H1 (cell line): ENCODE measurements around the gene CSNK1D.

Experiments used
- EZH2 ChIP-seq: fragments of 200-600 bp; sonication (generic); IDR thresholded peaks from 2 replicates; pipeline ENCODE4 v1.7.1; 2012; ENCODE audit warnings: low read depth, mild to moderate bottlenecking, moderate library complexity, low read length, inconsistent platforms; ENCODE audit not compliant: severe bottlenecking
- FOSL1 ChIP-seq: IDR thresholded peaks from 2 replicates; pipeline ENCODE4 v1.6.1; 2011; ENCODE audit warnings: mild to moderate bottlenecking, low read depth, low read length, moderate library complexity; ENCODE audit not compliant: insufficient read depth
- POLR2A ChIP-seq, 2 experiments: IDR thresholded peaks; 1 replicate in 1 of 2; 2 replicates in 1 of 2; pipeline ENCODE4 v1.6.1; 2011; ENCODE audit warnings: low read depth in 2 of 2, low read length in 2 of 2, mild to moderate bottlenecking in 2 of 2; ENCODE audit errors: control extremely low read depth in 1 of 2
- RFX5 ChIP-seq: IDR thresholded peaks from 2 replicates; pipeline ENCODE4 v1.6.1; 2011; ENCODE audit warnings: low read depth, low read length, improper control_type of control experiment, borderline replicate concordance
- TCF12 ChIP-seq: IDR thresholded peaks from 2 replicates; pipeline ENCODE4 v1.6.1; 2011; ENCODE audit warnings: low read depth, mild to moderate bottlenecking, low read length
- YY1 ChIP-seq: IDR thresholded peaks from 2 replicates; pipeline ENCODE4 v1.6.1; 2011; ENCODE audit warnings: low read depth, mild to moderate bottlenecking, low read length
- TF ChIP-seq, protein P1 (sequence below), 3 experiments: IDR thresholded peaks; 1 replicate in 2 of 3; 2 replicates in 1 of 3; pipeline versions ENCODE4 v1.5.1 to v1.6.1; 2011; ENCODE audit warnings: low read length in 3 of 3, mild to moderate bottlenecking in 3 of 3, inconsistent platforms in 2 of 3, low read depth in 1 of 3, moderate library complexity in 1 of 3; ENCODE audit not compliant: insufficient read depth in 1 of 3; ENCODE audit errors: control extremely low read depth in 1 of 3
- TF ChIP-seq, protein P2 (sequence below): IDR thresholded peaks from 2 replicates; pipeline ENCODE4 v1.6.1; 2011; ENCODE audit warnings: low read depth, mild to moderate bottlenecking, low read length; ENCODE audit not compliant: insufficient read depth
- TF ChIP-seq, protein P3 (sequence below): IDR thresholded peaks from 2 replicates; pipeline ENCODE4 v1.6.1; 2012; ENCODE audit warnings: inconsistent platforms
- TF ChIP-seq, protein P4 (sequence below): IDR thresholded peaks from 2 replicates; pipeline ENCODE4 v1.6.1; 2011; ENCODE audit warnings: low read length, improper control_type of control experiment

DNA sequence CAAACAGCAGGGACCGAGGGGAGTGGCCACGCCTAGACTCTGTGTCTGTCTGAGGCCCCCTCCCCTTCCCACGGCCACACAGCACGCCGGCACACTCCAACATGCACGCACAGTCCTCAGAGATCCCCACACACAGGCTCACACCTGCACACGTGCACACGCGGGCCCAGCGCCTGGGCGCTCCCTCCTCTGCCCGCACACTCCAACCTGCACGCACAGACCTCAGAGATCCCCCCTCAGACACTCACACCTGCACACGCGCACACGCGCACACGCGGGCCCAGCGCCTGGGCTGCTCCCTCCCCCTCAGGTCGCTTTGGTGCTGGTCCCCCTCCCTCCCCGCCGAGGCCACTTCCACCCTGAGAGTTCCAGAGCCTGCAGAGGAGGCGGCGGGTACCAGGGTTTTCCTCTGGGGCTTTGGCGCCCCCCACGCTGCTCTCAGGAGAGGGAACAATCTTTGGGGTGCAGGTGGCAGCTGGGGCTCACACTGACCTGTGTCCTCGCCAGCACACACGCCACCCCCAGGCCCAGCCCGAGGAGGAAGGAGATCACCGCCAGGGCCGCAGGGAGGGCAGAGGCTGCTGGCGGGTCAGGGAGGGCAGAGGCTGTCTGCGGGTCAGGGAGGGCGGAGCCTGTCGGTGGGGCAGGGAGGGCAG, 42.3 kb upstream of the CSNK1D start:
- TF ChIP-seq POLR2A (IDR thresholded peaks at IDR 0.05; ENCODE audit: control extremely low read depth in 1 of 2, low read depth in 2 of 2, low read length in 2 of 2) (no peak), TCF12 (no peak), EZH2 (no peak), FOSL1 (no peak), RFX5 (no peak), YY1 (no peak)
- TF ChIP-seq, protein P1, sequence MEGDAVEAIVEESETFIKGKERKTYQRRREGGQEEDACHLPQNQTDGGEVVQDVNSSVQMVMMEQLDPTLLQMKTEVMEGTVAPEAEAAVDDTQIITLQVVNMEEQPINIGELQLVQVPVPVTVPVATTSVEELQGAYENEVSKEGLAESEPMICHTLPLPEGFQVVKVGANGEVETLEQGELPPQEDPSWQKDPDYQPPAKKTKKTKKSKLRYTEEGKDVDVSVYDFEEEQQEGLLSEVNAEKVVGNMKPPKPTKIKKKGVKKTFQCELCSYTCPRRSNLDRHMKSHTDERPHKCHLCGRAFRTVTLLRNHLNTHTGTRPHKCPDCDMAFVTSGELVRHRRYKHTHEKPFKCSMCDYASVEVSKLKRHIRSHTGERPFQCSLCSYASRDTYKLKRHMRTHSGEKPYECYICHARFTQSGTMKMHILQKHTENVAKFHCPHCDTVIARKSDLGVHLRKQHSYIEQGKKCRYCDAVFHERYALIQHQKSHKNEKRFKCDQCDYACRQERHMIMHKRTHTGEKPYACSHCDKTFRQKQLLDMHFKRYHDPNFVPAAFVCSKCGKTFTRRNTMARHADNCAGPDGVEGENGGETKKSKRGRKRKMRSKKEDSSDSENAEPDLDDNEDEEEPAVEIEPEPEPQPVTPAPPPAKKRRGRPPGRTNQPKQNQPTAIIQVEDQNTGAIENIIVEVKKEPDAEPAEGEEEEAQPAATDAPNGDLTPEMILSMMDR (IDR thresholded peaks at IDR 0.05; ENCODE audit: control extremely low read depth in 1 of 3, insufficient read depth in 1 of 3, low read depth in 1 of 3, low read length in 3 of 3), result no peak
- TF ChIP-seq, protein P2, sequence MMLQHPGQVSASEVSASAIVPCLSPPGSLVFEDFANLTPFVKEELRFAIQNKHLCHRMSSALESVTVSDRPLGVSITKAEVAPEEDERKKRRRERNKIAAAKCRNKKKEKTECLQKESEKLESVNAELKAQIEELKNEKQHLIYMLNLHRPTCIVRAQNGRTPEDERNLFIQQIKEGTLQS, result no peak
- TF ChIP-seq, protein P3, sequence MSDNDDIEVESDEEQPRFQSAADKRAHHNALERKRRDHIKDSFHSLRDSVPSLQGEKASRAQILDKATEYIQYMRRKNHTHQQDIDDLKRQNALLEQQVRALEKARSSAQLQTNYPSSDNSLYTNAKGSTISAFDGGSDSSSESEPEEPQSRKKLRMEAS, result peak; percentile 34; the same call in 1 of the 2 replicates
- TF ChIP-seq, protein P4, sequence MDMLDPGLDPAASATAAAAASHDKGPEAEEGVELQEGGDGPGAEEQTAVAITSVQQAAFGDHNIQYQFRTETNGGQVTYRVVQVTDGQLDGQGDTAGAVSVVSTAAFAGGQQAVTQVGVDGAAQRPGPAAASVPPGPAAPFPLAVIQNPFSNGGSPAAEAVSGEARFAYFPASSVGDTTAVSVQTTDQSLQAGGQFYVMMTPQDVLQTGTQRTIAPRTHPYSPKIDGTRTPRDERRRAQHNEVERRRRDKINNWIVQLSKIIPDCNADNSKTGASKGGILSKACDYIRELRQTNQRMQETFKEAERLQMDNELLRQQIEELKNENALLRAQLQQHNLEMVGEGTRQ, result no peak
